ENCODE measurements around the gene GLIPR1L1. TPM values are rescaled to one million over a fixed set of nuclear protein-coding genes. Genes with fewer than 3 reads are reported as not detected.

GLIPR1L1 gene
- total RNA-seq, 1 donor from 2014 or later = not detected

- no peak for DNase-seq (ENCODE audit: low spot score, unreplicated experiment)
- H3K27me3 Mint-ChIP-seq = no peaks in the 10 kb centered on the region
- no peaks in the 10 kb centered on the region for H3K9me3 Mint-ChIP-seq (ENCODE audit: low read depth)
- H3K4me3 Mint-ChIP-seq (ENCODE audit: low read depth) = no peak overlapping the region
- no peaks in the 10 kb centered on the region for H3K36me3 Mint-ChIP-seq (ENCODE audit: insufficient read depth)
- TF ChIP-seq, protein P1, sequence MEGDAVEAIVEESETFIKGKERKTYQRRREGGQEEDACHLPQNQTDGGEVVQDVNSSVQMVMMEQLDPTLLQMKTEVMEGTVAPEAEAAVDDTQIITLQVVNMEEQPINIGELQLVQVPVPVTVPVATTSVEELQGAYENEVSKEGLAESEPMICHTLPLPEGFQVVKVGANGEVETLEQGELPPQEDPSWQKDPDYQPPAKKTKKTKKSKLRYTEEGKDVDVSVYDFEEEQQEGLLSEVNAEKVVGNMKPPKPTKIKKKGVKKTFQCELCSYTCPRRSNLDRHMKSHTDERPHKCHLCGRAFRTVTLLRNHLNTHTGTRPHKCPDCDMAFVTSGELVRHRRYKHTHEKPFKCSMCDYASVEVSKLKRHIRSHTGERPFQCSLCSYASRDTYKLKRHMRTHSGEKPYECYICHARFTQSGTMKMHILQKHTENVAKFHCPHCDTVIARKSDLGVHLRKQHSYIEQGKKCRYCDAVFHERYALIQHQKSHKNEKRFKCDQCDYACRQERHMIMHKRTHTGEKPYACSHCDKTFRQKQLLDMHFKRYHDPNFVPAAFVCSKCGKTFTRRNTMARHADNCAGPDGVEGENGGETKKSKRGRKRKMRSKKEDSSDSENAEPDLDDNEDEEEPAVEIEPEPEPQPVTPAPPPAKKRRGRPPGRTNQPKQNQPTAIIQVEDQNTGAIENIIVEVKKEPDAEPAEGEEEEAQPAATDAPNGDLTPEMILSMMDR (IDR thresholded peaks at IDR 0.05; ENCODE audit: unreplicated experiment) = no peak
- H3K4me1 Mint-ChIP-seq (ENCODE audit: low read depth) = no peaks in the 10 kb centered on the region
- no peak overlapping the region for H3K27ac Mint-ChIP-seq
Observed at GRCh38 chr12:75364919-75365318, 30.4 kb downstream of the GLIPR1L1 start.

DNA sequence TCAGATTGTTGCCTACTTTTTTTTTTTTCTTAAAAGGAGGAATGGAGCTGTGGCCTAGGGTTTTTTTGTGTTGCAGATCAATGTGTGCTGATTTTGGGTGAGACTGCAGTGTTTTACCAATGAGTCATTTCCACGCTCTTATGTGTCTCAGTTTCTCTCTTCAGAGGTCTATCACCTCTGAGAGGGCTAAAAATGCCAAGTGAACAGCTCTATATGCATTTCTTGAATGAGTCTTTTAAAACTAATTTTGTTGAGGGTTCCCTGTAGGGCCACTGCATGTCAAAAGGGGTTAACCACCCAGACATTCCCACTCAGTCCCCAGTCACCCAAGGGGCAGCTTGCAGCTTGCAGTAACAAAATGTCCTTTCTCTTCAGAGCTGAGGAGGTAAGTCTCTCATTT, 32.2 kb downstream of the GLIPR1L1 start:
- Mint-ChIP-seq H3K36me3 (ENCODE audit: insufficient read depth) (no peaks in the 10 kb centered on the region), H3K27ac (no peak overlapping the region), H3K4me1 (ENCODE audit: low read depth) (no peaks in the 10 kb centered on the region), H3K27me3 (no peaks in the 10 kb centered on the region), H3K4me3 (ENCODE audit: low read depth) (no peak overlapping the region), H3K9me3 (ENCODE audit: low read depth) (no peaks in the 10 kb centered on the region)
- DNase-seq (ENCODE audit: low spot score, unreplicated experiment) = no peak
- TF ChIP-seq, protein P1 (IDR thresholded peaks at IDR 0.05; ENCODE audit: unreplicated experiment) = no peak

DNA sequence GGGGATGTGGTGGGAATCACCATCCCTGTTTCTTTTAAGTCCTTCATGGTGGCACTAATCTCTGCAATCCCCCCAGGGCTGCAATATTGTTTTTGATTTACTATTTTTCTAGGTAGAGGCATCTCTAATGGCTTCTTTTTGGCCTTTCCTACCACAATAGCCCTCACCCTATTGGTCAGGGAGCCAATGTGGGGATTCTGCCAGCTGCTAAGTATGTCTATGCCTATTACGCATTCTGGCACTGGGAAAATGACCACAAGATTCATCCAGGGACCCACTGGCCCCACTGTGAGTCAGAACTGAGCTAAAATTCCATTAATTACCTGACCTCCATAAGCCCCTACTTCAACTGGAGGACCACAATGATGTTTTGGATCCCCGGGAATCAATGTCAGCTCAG, 40.5 kb downstream of the GLIPR1L1 start:
- peaks cover 3% of the 10 kb centered on the region for H3K9me3 Mint-ChIP-seq (ENCODE audit: low read depth)
- H3K27me3 Mint-ChIP-seq = no peaks in the 10 kb centered on the region
- H3K36me3 Mint-ChIP-seq (ENCODE audit: insufficient read depth) = no peaks in the 10 kb centered on the region
- H3K27ac Mint-ChIP-seq = no peak overlapping the region
- no peaks in the 10 kb centered on the region for H3K4me1 Mint-ChIP-seq (ENCODE audit: low read depth)
- no peak overlapping the region for H3K4me3 Mint-ChIP-seq (ENCODE audit: low read depth)
- no peak for DNase-seq (ENCODE audit: low spot score, unreplicated experiment)
- TF ChIP-seq, protein P1 (IDR thresholded peaks at IDR 0.05; ENCODE audit: unreplicated experiment) = no peak

DNA sequence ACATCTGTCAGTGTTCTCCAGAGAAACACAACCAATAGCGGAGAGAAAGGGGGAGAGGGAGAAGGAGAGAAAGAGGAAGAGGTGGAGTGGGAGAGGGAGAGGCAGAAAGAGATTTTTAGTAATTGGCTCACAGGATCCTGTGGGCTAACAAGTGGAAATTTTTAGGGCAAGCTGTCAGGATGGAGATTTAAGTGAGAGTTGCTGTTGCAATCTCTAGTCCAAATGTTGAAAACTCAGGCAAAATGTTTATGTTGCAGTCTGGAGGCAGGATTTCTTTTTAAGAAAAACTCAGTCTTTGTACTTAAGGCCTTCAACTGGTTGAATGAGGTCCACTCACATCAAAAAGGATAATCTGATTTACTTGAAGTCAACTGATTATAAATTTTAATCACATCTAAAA, 43.9 kb downstream of the GLIPR1L1 start:
- no peaks in the 10 kb centered on the region for H3K36me3 Mint-ChIP-seq (ENCODE audit: insufficient read depth)
- DNase-seq (ENCODE audit: low spot score, unreplicated experiment) = no peak
- H3K4me1 Mint-ChIP-seq (ENCODE audit: low read depth) = no peaks in the 10 kb centered on the region
- no peaks in the 10 kb centered on the region for H3K27me3 Mint-ChIP-seq
- no peak overlapping the region for H3K4me3 Mint-ChIP-seq (ENCODE audit: low read depth)
- no peak overlapping the region for H3K27ac Mint-ChIP-seq
- peaks cover 3% of the 10 kb centered on the region for H3K9me3 Mint-ChIP-seq (ENCODE audit: low read depth)
- TF ChIP-seq, protein P1 (IDR thresholded peaks at IDR 0.05; ENCODE audit: unreplicated experiment) = no peak

DNA sequence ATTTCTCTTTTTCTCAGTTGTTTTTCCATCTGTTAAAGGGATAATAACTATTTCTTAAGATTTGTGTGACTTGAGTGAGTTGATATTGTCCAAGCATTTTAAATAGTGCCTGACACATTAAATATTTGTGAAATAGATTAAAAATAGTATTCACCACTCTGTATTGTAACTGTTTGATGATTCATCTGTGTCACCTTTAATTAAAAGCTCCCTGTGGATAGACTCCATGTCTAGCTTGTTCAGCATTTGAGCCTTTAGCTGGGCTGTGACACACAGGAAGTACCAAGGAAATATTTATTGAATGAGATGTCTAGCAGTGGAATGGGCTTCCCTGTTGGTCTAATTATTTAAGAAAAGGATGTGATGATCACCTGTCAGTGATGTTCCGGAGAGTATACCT, 54.6 kb downstream of the GLIPR1L1 start:
- H3K36me3 Mint-ChIP-seq (ENCODE audit: insufficient read depth) = peaks cover 4% of the 10 kb centered on the region
- no peak overlapping the region for H3K4me3 Mint-ChIP-seq (ENCODE audit: low read depth)
- TF ChIP-seq, protein P1 (IDR thresholded peaks at IDR 0.05; ENCODE audit: unreplicated experiment) = no peak
- H3K9me3 Mint-ChIP-seq (ENCODE audit: low read depth) = peaks cover 8% of the 10 kb centered on the region
- peaks cover 18% of the 10 kb centered on the region for H3K4me1 Mint-ChIP-seq (ENCODE audit: low read depth)
- H3K27me3 Mint-ChIP-seq = no peaks in the 10 kb centered on the region
- DNase-seq (ENCODE audit: low spot score, unreplicated experiment) = no peak
- no peak overlapping the region for H3K27ac Mint-ChIP-seq
